IMR-90 (cell line): ENCODE measurements around the gene NOXO1. TPM values are rescaled to one million over a fixed set of nuclear protein-coding genes. Genes with fewer than 3 reads are reported as not detected.

Experiments used
- ATAC-seq: fragments of 200-7000 bp; cut with Tn5 transposase; 2 replicates; pipeline ENCODE4 v1.9.1; 2020; ENCODE audit warnings: low read depth, mild to moderate bottlenecking, moderate library complexity
- BruUV-seq: library from RNA; stranded (reverse); fragments of 400-500 nt; replicated peaks from 2 replicates; lab custom pipeline; 2021; lab: Mats Ljungman, UMichigan
- CTCF ChIA-PET: fragments of 300-600 bp; formaldehyde crosslinking; extraction: SDS; loops from one replicate; lab custom pipeline; 2021; ENCODE audit warnings: antibody characterized with exemption; lab: Yijun Ruan, JAX
- POLR2A ChIA-PET: fragments of 300-600 bp; sonication (Branson Sonifier 250); formaldehyde crosslinking; loops from one replicate; lab custom pipeline; 2022; ENCODE audit warnings: antibody characterized with exemption; ENCODE audit not compliant: unreplicated experiment; lab: Charles Lee
- DNase-seq: peaks from one replicate; pipeline ENCODE4 v3.0.0; 2013
- H2AFZ ChIP-seq: replicated peaks from 2 replicates; pipeline ENCODE3; 2013; ENCODE audit warnings: low read length, mild to moderate bottlenecking; ENCODE audit not compliant: poor library complexity
- H2AK5ac ChIP-seq: 2 replicates; pipeline ENCODE4 v1.6.1; 2013; ENCODE audit warnings: low read depth, low read length, inconsistent platforms
- H2AK9ac ChIP-seq: replicated peaks from 2 replicates; pipeline ENCODE3; 2013; ENCODE audit warnings: mild to moderate bottlenecking, low read depth, low read length, moderate library complexity; ENCODE audit not compliant: poor library complexity
- H2BK120ac ChIP-seq: 2 replicates; pipeline ENCODE4 v1.6.1; 2013; ENCODE audit warnings: low read depth, low read length, inconsistent platforms
- H2BK15ac ChIP-seq: 3 replicates; pipeline ENCODE4 v1.6.1; 2013; ENCODE audit warnings: low read depth, low read length, inconsistent platforms
- H2BK20ac ChIP-seq: 2 replicates; pipeline ENCODE4 v1.6.1; 2013; ENCODE audit warnings: low read depth, mild to moderate bottlenecking, inconsistent platforms, low read length, moderate library complexity
- H2BK5ac ChIP-seq: 2 replicates; pipeline ENCODE4 v1.6.1; 2013; ENCODE audit warnings: mild to moderate bottlenecking, low read depth, low read length, inconsistent platforms; ENCODE audit not compliant: poor library complexity, severe bottlenecking
- H3K14ac ChIP-seq: replicated peaks from 2 replicates; pipeline ENCODE4 v1.6.1; 2013; ENCODE audit warnings: low read depth, low read length, inconsistent platforms
- H3K18ac ChIP-seq: 2 replicates; pipeline ENCODE4 v1.6.1; 2013; ENCODE audit warnings: low read depth, low read length, control low read depth
- H3K23ac ChIP-seq: 2 replicates; pipeline ENCODE4 v1.6.1; 2013; ENCODE audit warnings: low read depth, low read length, inconsistent platforms
- H3K27ac ChIP-seq: 2 replicates; pipeline ENCODE4 v1.5.1; 2013; ENCODE audit warnings: mild to moderate bottlenecking, control low read depth, low read length; ENCODE audit not compliant: insufficient read depth
- H3K27me3 ChIP-seq: 2 replicates; pipeline ENCODE4 v1.6.1; 2013; ENCODE audit warnings: low read length; ENCODE audit not compliant: control insufficient read depth, insufficient read depth
- H3K36me3 ChIP-seq: 2 replicates; pipeline ENCODE4 v1.6.1; 2013; ENCODE audit warnings: low read length, mixed read lengths; ENCODE audit not compliant: control insufficient read depth, insufficient read depth
- H3K4ac ChIP-seq: 2 replicates; pipeline ENCODE4 v1.6.1; 2013; ENCODE audit warnings: low read depth, low read length, inconsistent platforms
- H3K4me1 ChIP-seq: 2 replicates; pipeline ENCODE4 v1.6.1; 2013; ENCODE audit warnings: low read length, mixed read lengths; ENCODE audit not compliant: control insufficient read depth, insufficient read depth
- H3K4me2 ChIP-seq: 2 replicates; pipeline ENCODE4 v1.6.1; 2013; ENCODE audit warnings: low read depth, mild to moderate bottlenecking, control low read depth, low read length, moderate library complexity
- H3K4me3 ChIP-seq: 2 replicates; pipeline ENCODE4 v1.5.1; 2013; ENCODE audit warnings: low read depth, mild to moderate bottlenecking, control low read depth, low read length, moderate library complexity; ENCODE audit not compliant: insufficient read depth
- H3K56ac ChIP-seq: 2 replicates; pipeline ENCODE4 v1.6.1; 2013; ENCODE audit warnings: low read length, inconsistent platforms; ENCODE audit not compliant: insufficient read depth; ENCODE audit errors: extremely low read depth
- H3K79me1 ChIP-seq, 2 experiments: 2 replicates each; pipeline ENCODE4 v1.6.1; 2013; ENCODE audit warnings: low read length in 2 of 2, inconsistent platforms in 1 of 2, low read depth in 1 of 2
- H3K9ac ChIP-seq: 2 replicates; pipeline ENCODE4 v1.6.1; 2013; ENCODE audit warnings: low read depth, low read length, control low read depth
- H3K9me1 ChIP-seq: 2 replicates; pipeline ENCODE4 v1.6.1; 2013; ENCODE audit warnings: low read length, inconsistent platforms; ENCODE audit not compliant: insufficient read depth
- H3K9me3 ChIP-seq: 2 replicates; pipeline ENCODE4 v1.6.1; 2013; ENCODE audit warnings: low read length; ENCODE audit not compliant: control insufficient read depth, insufficient read depth
- H4K20me1 ChIP-seq: 2 replicates; pipeline ENCODE4 v1.6.1; 2013; ENCODE audit warnings: low read length, inconsistent platforms; ENCODE audit not compliant: insufficient read depth
- H4K5ac ChIP-seq: 2 replicates; pipeline ENCODE4 v1.6.1; 2013; ENCODE audit warnings: mild to moderate bottlenecking, low read depth, low read length, control low read depth
- H4K8ac ChIP-seq, 2 experiments: 2 replicates each; pipeline ENCODE4 v1.6.1; 2013; ENCODE audit warnings: low read depth in 2 of 2, low read length in 2 of 2, control low read depth in 1 of 2, inconsistent platforms in 1 of 2
- H4K91ac ChIP-seq: 2 replicates; pipeline ENCODE4 v1.6.1; 2013; ENCODE audit warnings: low read depth, low read length, inconsistent platforms; ENCODE audit not compliant: insufficient read depth
- BHLHE40 ChIP-seq: fragments of 150-350 bp; IDR thresholded peaks from 2 replicates; pipeline ENCODE4 v1.6.1; 2016; ENCODE audit warnings: mild to moderate bottlenecking, low read depth, low read length
- CEBPB ChIP-seq: IDR thresholded peaks from 2 replicates; pipeline ENCODE4 v1.6.1; 2012; ENCODE audit warnings: low read depth, low read length, improper control_type of control experiment
- CHD1 ChIP-seq: IDR thresholded peaks from 2 replicates; pipeline ENCODE4 v1.6.1; 2012; ENCODE audit warnings: low read depth, low read length, improper control_type of control experiment
- CTCF ChIP-seq: conservative IDR thresholded peaks from 2 replicates; pipeline ENCODE4 v1.5.1; 2012; ENCODE audit warnings: mild to moderate bottlenecking, low read depth, low read length, improper control_type of control experiment
- ELK1 ChIP-seq: fragments of 150-350 bp; IDR thresholded peaks from 2 replicates; pipeline ENCODE4 v1.6.1; 2016; ENCODE audit warnings: low read depth, mild to moderate bottlenecking, low read length, moderate library complexity, borderline replicate concordance
- FOS ChIP-seq: fragments of 150-350 bp; IDR thresholded peaks from 2 replicates; pipeline ENCODE4 v1.6.1; 2016; ENCODE audit warnings: low read depth, low read length
- MAFK ChIP-seq: IDR thresholded peaks from 2 replicates; pipeline ENCODE4 v1.6.1; 2012; ENCODE audit warnings: low read depth, low read length, improper control_type of control experiment
- MXI1 ChIP-seq: IDR thresholded peaks from 2 replicates; pipeline ENCODE4 v1.6.1; 2012; ENCODE audit warnings: low read depth, mild to moderate bottlenecking, low read length, moderate library complexity, borderline replicate concordance
- POLR2A ChIP-seq: IDR thresholded peaks from 2 replicates; pipeline ENCODE4 v1.6.1; 2012; ENCODE audit warnings: mild to moderate bottlenecking, low read depth, low read length
- RCOR1 ChIP-seq: IDR thresholded peaks from 2 replicates; pipeline ENCODE4 v1.6.1; 2012; ENCODE audit warnings: mild to moderate bottlenecking, low read length, improper control_type of control experiment; ENCODE audit not compliant: insufficient replicate concordance
- RFX5 ChIP-seq: IDR thresholded peaks from 2 replicates; pipeline ENCODE4 v1.8.0; 2012; ENCODE audit warnings: low read depth, mild to moderate bottlenecking, low read length, moderate library complexity
- SMC3 ChIP-seq: fragments of 150-350 bp; IDR thresholded peaks from 2 replicates; pipeline ENCODE4 v1.6.1; 2016; ENCODE audit warnings: low read depth, mild to moderate bottlenecking, antibody characterized with exemption, low read length, moderate library complexity
- USF2 ChIP-seq: fragments of 150-350 bp; IDR thresholded peaks from 2 replicates; pipeline ENCODE4 v1.6.1; 2017; ENCODE audit warnings: mild to moderate bottlenecking, antibody characterized with exemption, low read length, low read depth
- WGBS, 2 experiments: methylation state at CpG; one replicate each; pipeline versions ENCODE4 v1.1.5 to v1.1.7; 2013; ENCODE audit warnings: missing lambda C conversion rate in 2 of 2; ENCODE audit not compliant: insufficient read length in 1 of 2; ENCODE audit errors: extremely low coverage in 2 of 2; 5-methylcytosine and 5-hydroxymethylcytosine counted together
- dilution Hi-C: fragments of 300-500 bp; cut with HindIII; formaldehyde crosslinking; loops from one replicate; pipeline ENCODE4 v1.14.3; 2018; ENCODE audit warnings: low sequenced_read_pairs; ENCODE audit not compliant: unreplicated experiment
- in situ Hi-C: fragments of 300-500 bp; cut with MboI; formaldehyde crosslinking; loops from 3 replicates; pipeline ENCODE4 v1.14.3; 2019; ENCODE audit warnings: low sequenced_read_pairs, inconsistent platforms, mixed read lengths
- intact Hi-C: fragments of 100-400 bp; cut with micrococcal nuclease; formaldehyde crosslinking; loops from 2 replicates; pipeline ENCODE4 v1.10.0; 2022
- polyA plus RNA-seq, 3 experiments: library from polyadenylated mRNA; depleted of rRNA; stranded (reverse); fragments of >200 nt; gene quantifications; 2 replicates each; pipeline ENCODE4 v1.2.3, GENCODE V29; 2012; ENCODE audit warnings: low replicate concordance in 1 of 3
- total RNA-seq: library from RNA; depleted of rRNA; stranded (reverse); fragments of >200 nt; gene quantifications from 2 replicates; pipeline ENCODE4 v1.2.3, GENCODE V29; 2012

Gene NOXO1
- total and polyA plus RNA-seq, 2 of the 4 experiments (the other 2 are of a cell fraction): 0.56 TPM; not detected in 1

- Histone ChIP-seq H2AFZ (no peak overlapping the region), H2BK120ac (no peak overlapping the region), H2AK9ac (no peak overlapping the region), H2AK5ac (no peak overlapping the region), H3K27me3 (no peaks in the 10 kb centered on the region), H2BK5ac (no peak overlapping the region), H3K9ac (no peak overlapping the region), H3K18ac (no peak overlapping the region), H3K23ac (no peak overlapping the region), H3K14ac (no peak overlapping the region), H3K4me3 (no peak overlapping the region), H2BK20ac (no peak overlapping the region), H3K4ac (no peak overlapping the region), H3K27ac (no peak overlapping the region), H3K56ac (no peak overlapping the region), H3K4me2 (no peak overlapping the region), H3K36me3 (peaks cover 54% of the 10 kb centered on the region), H3K4me1 (peaks cover 25% of the 10 kb centered on the region), H4K91ac (no peak overlapping the region), H3K9me3 (no peaks in the 10 kb centered on the region), H3K9me1 (peaks cover 13% of the 10 kb centered on the region; the same call in 1 of the 2 replicates), H4K8ac (no peak overlapping the region), H4K20me1 (peaks cover 59% of the 10 kb centered on the region), H2BK15ac (no peak overlapping the region), H3K79me1 (peaks cover 10 to 69% of the 10 kb centered on the region in 2 experiments), H4K5ac (no peak overlapping the region)
- in situ Hi-C loops (no loop called here), intact Hi-C loops (loop anchor here (5.0 kb wide), 1 partner anchor 141 kb away; no protein-coding TSS in a partner anchor), dilution Hi-C loops (no loop called here)
- CTCF ChIA-PET: interaction anchor here (0.8 kb wide), 1 partner anchor 139 kb away, joined by 5 read pairs; no protein-coding TSS in a partner anchor
- no TSS peak for BruUV-seq
- no peak for DNase-seq
- WGBS, 2 experiments: 90% methylated on average over 2 of the region's 19 CpGs; no CpG with 5 or more reads in 1 of the 2 experiments
- no peak for TF ChIP-seq BHLHE40
- no peak for TF ChIP-seq CTCF
- TF ChIP-seq MAFK: no peak
- no peak for TF ChIP-seq USF2
- no peak for TF ChIP-seq CEBPB
- no peak for TF ChIP-seq RFX5
- no peak for TF ChIP-seq CHD1
- no peak for TF ChIP-seq MXI1
- TF ChIP-seq FOS: no peak
- no peak for TF ChIP-seq ELK1
- TF ChIP-seq SMC3: no peak
- TF ChIP-seq POLR2A: no peak
- TF ChIP-seq RCOR1: no peak
- no peak for ATAC-seq
- POLR2A ChIA-PET: no interaction called here
Observed at GRCh38 chr16:2001035-2001434, 19.8 kb upstream of the NOXO1 start.
